ENCODE data around the gene NEAT1.

The NEAT1 gene

GRCh38 chr11:65390099-65390941 lies 32.3 kb upstream of the NEAT1 start:
- no peak for DNase-seq

GRCh38 chr11:65390996-65391395 lies 31.6 kb upstream of the NEAT1 start:
- no peak for DNase-seq

GRCh38 chr11:65392186-65392829 lies 30.3 kb upstream of the NEAT1 start:
- DNase-seq = no peak

GRCh38 chr11:65392899-65393298 lies 29.7 kb upstream of the NEAT1 start:
- DNase-seq = no peak

- no peak for DNase-seq
These were observed 29.0 kb upstream of the NEAT1 start for GRCh38 chr11:65393513-65394079.

- no peak for DNase-seq
These were observed 28.5 kb upstream of the NEAT1 start for GRCh38 chr11:65394125-65394536.

GRCh38 chr11:65395961-65396530 lies 26.6 kb upstream of the NEAT1 start:
- DNase-seq = no peak

GRCh38 chr11:65396769-65397745 lies 25.5 kb upstream of the NEAT1 start:
- no peak for DNase-seq

- DNase-seq = no peak
These were observed 24.2 kb upstream of the NEAT1 start for GRCh38 chr11:65398362-65398910.

- DNase-seq = no peak
These were observed 23.3 kb upstream of the NEAT1 start for GRCh38 chr11:65399249-65399648.

GRCh38 chr11:65399845-65400244 lies 22.8 kb upstream of the NEAT1 start:
- no peak for DNase-seq

GRCh38 chr11:65400307-65401072 lies 22.1 kb upstream of the NEAT1 start:
- DNase-seq = no peak

GRCh38 chr11:65401073-65401802 lies 21.4 kb upstream of the NEAT1 start:
- no peak for DNase-seq

- no peak for DNase-seq
These were observed 20.8 kb upstream of the NEAT1 start for GRCh38 chr11:65401803-65402248.

GRCh38 chr11:65402790-65403189 lies 19.8 kb upstream of the NEAT1 start:
- DNase-seq = no peak

GRCh38 chr11:65403607-65404121 lies 18.9 kb upstream of the NEAT1 start:
- no peak for DNase-seq

GRCh38 chr11:65404210-65404609 lies 18.4 kb upstream of the NEAT1 start:
- no peak for DNase-seq

GRCh38 chr11:65404638-65405339 lies 17.8 kb upstream of the NEAT1 start:
- DNase-seq = no peak

- DNase-seq = no peak
These were observed 11.5 kb upstream of the NEAT1 start for GRCh38 chr11:65410936-65411680.

Data from NCI-H1048 (cell line).